HAP-1 (cell line): ENCODE measurements around the gene FLRT1.

ENCODE experiments used
- DNase-seq, 2 experiments: peaks; one replicate each; pipeline ENCODE4 v3.0.0-alpha.2; 2016 to 2020; ENCODE audit warnings: low spot score in 2 of 2
- H3K27me3 ChIP-seq: fragments of 250-450 bp; sonication (Bioruptor Pico); 2 replicates; pipeline ENCODE4 v1.5.1; 2020; ENCODE audit warnings: low read depth, mild to moderate bottlenecking, moderate library complexity
- H3K36me3 ChIP-seq: fragments of 250-450 bp; sonication (Bioruptor Pico); replicated peaks from 2 replicates; pipeline ENCODE4 v1.5.1; 2020; ENCODE audit warnings: mild to moderate bottlenecking
- H3K4me1 ChIP-seq: fragments of 250-450 bp; sonication (Bioruptor Pico); 2 replicates; pipeline ENCODE4 v1.5.1; 2020; ENCODE audit warnings: mild to moderate bottlenecking
- H3K4me3 ChIP-seq: fragments of 250-450 bp; sonication (Bioruptor Pico); 2 replicates; pipeline ENCODE4 v1.5.1; 2020; ENCODE audit warnings: mild to moderate bottlenecking, moderate library complexity
- H3K9me3 ChIP-seq: fragments of 250-450 bp; sonication (Bioruptor Pico); 2 replicates; pipeline ENCODE4 v1.5.1; 2020; ENCODE audit warnings: mild to moderate bottlenecking, moderate library complexity
- in situ Hi-C: fragments of 300-500 bp; cut with MboI; formaldehyde crosslinking; loops from 3 replicates; pipeline ENCODE4 v1.14.3; 2020; ENCODE audit warnings: low sequenced_read_pairs, inconsistent platforms, mixed read lengths

Gene FLRT1

GRCh38 chr11:64080390-64080789 is 44.7 kb downstream of the FLRT1 start:
- no peaks in the 10 kb centered on the region for H3K36me3 ChIP-seq
- H3K4me1 ChIP-seq, result no peaks in the 10 kb centered on the region
- no peaks in the 10 kb centered on the region for H3K9me3 ChIP-seq
- no peak overlapping the region for H3K4me3 ChIP-seq
- DNase-seq, result no peak
- H3K27me3 ChIP-seq, result no peaks in the 10 kb centered on the region
- in situ Hi-C loops, result no loop called here

GRCh38 chr11:64081745-64082442 is 46.2 kb downstream of the FLRT1 start:
- Histone ChIP-seq H3K9me3 (no peaks in the 10 kb centered on the region), H3K36me3 (no peaks in the 10 kb centered on the region), H3K27me3 (no peaks in the 10 kb centered on the region), H3K4me1 (no peaks in the 10 kb centered on the region), H3K4me3 (no peak overlapping the region)
- no peak for DNase-seq
- in situ Hi-C loops, result no loop called here

GRCh38 chr11:64083398-64084080 is 47.8 kb downstream of the FLRT1 start:
- Histone ChIP-seq H3K4me3 (no peak overlapping the region), H3K27me3 (no peaks in the 10 kb centered on the region), H3K36me3 (no peaks in the 10 kb centered on the region), H3K4me1 (no peaks in the 10 kb centered on the region), H3K9me3 (no peaks in the 10 kb centered on the region)
- no peak for DNase-seq
- in situ Hi-C loops, result no loop called here

GRCh38 chr11:64084146-64084950 is 48.6 kb downstream of the FLRT1 start:
- Histone ChIP-seq H3K4me1 (no peaks in the 10 kb centered on the region), H3K36me3 (no peaks in the 10 kb centered on the region), H3K9me3 (no peaks in the 10 kb centered on the region), H3K27me3 (no peaks in the 10 kb centered on the region), H3K4me3 (no peak overlapping the region)
- DNase-seq, result no peak
- in situ Hi-C loops, result no loop called here

- in situ Hi-C loops, result no loop called here
- DNase-seq, result no peak
These were observed 49.4 kb downstream of the FLRT1 start for GRCh38 chr11:64084951-64085710.

More at GRCh38 chr11:64084951-64085710, 49.4 kb downstream of the FLRT1 start:
- no peaks in the 10 kb centered on the region for H3K9me3 ChIP-seq
- no peaks in the 10 kb centered on the region for H3K27me3 ChIP-seq
- H3K36me3 ChIP-seq, result no peaks in the 10 kb centered on the region
- H3K4me1 ChIP-seq, result no peaks in the 10 kb centered on the region
- H3K4me3 ChIP-seq, result no peak overlapping the region
